ENCODE data around the gene DPH1. TPM values are rescaled to one million over a fixed set of nuclear protein-coding genes. Genes with fewer than 3 reads are reported as not detected.

DPH1 gene
- total RNA-seq, 1 donor: 28.8 TPM

DNA sequence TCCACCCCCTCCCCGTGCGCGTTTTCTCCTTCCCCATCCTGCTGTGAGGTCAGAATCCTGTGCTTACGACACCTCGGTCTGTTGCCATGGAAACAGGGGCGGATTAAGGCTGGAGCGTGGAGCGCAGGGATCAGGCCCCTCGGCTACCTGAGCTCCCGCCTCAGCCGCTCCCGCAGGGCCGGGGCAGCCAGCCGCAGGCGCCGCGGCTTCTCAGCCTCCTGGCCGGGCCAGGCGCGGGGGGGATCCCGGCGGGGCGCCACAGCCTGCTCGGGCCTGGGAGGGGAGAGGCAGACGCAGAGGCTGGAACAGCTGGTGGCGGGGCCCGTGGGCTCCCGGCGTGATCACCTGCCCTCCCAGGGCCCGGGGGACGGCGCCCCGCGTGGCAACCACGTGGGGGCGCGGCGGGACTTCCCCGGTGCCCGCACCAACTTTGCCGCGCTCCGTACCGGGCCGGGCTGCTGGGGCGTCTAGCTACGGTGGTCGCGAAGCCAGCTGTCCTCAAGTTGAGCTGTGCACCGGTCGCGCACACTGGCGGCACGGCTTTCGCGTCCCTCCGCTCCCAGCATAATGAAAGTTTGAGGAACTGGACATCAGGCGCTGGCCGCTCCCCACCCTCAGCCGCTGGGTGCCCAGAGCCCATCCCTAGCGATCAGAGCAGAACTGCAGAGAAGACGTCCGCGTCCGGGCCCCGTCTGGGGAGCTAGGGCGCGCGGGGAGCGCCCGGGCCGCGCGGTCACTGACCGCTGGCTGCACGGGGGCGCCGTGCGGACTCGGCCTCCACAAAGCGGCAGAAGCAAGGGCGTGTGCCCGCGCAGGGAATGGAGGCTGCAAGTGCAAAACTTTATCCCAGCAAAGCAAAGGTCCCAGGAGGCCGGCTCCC, 6.0 kb upstream of the DPH1 start:
- TF ChIP-seq, protein P1, sequence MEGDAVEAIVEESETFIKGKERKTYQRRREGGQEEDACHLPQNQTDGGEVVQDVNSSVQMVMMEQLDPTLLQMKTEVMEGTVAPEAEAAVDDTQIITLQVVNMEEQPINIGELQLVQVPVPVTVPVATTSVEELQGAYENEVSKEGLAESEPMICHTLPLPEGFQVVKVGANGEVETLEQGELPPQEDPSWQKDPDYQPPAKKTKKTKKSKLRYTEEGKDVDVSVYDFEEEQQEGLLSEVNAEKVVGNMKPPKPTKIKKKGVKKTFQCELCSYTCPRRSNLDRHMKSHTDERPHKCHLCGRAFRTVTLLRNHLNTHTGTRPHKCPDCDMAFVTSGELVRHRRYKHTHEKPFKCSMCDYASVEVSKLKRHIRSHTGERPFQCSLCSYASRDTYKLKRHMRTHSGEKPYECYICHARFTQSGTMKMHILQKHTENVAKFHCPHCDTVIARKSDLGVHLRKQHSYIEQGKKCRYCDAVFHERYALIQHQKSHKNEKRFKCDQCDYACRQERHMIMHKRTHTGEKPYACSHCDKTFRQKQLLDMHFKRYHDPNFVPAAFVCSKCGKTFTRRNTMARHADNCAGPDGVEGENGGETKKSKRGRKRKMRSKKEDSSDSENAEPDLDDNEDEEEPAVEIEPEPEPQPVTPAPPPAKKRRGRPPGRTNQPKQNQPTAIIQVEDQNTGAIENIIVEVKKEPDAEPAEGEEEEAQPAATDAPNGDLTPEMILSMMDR (IDR thresholded peaks at IDR 0.05; ENCODE audit: insufficient read depth, low read length): no peak
- peak overlapping the region; percentile 42 for H3K4me3 ChIP-seq (ENCODE audit: low read depth, low read length)
- peak; percentile 35 for DNase-seq (ENCODE audit: low read depth)

DNA sequence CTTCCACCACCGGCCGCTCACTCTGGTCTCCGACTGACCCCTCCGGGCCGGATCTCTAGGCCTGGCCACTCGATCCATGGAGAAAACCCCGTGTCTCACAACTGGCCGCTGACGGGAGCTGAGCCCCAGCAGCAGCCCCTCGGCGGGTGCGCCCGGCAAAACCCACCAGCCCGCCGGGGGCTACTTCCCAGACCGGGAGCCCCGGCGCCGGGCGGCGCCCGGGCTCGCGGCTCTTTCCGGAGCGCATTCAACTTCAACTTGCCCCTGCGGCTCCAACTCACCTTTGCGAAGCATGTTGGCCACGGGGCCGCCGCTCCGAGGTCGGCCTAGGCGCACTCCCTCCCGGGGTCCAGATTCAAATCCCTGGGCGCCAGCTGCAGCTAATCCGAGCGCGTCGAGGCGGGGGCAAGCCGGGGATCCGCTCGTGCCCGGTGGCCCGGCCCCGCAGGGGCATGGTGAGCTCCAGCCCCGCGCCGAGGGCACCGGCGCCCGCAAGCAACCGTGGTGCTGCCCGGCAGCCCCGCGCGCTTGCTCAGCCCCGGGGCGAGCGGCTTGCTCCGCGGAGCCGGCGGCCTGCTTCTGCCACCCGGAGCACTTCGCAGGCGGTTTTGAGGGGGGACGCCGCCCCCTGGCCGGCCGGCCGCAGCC, 5.3 kb upstream of the DPH1 start:
- TF ChIP-seq, protein P1 (IDR thresholded peaks at IDR 0.05; ENCODE audit: insufficient read depth, low read length): no peak
- no peak for DNase-seq (ENCODE audit: low read depth)
- peak overlapping the region; percentile 54 for H3K4me3 ChIP-seq (ENCODE audit: low read depth, low read length)

DNA sequence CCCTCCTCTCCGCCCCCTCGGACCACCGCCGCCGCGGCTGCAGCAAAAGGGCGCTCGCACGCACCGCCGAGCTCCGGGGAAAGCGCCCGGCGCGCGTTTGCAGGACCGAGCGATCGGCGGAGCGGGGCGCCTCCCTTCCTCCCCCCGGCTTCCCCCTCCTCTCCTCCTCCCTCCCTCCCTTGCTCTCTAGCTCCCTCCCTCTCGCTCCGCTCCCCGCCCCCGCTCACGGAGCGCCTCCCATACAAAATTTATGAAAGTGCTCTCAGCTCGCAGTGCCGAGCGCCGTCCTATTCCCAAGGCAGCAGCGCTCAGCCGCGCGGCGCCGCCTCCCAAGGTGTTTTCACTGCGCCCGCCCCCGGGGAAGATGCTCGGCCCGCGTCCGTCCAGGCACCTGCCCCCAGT, 4.7 kb upstream of the DPH1 start, which contains the start of gene RTN4RL1:
Gene RTN4RL1 (minus strand): TSS at position 115 of the 402 bp plus-strand sequence. CDS start 469 bp downstream, outside the sequence.
- peak; percentile 52 for DNase-seq (ENCODE audit: low read depth)
- peak within 1 kb of the TSS; percentile 54 for H3K4me3 ChIP-seq (ENCODE audit: low read depth, low read length)
- TF ChIP-seq, protein P1 (IDR thresholded peaks at IDR 0.05; ENCODE audit: insufficient read depth, low read length): no peak

DNA sequence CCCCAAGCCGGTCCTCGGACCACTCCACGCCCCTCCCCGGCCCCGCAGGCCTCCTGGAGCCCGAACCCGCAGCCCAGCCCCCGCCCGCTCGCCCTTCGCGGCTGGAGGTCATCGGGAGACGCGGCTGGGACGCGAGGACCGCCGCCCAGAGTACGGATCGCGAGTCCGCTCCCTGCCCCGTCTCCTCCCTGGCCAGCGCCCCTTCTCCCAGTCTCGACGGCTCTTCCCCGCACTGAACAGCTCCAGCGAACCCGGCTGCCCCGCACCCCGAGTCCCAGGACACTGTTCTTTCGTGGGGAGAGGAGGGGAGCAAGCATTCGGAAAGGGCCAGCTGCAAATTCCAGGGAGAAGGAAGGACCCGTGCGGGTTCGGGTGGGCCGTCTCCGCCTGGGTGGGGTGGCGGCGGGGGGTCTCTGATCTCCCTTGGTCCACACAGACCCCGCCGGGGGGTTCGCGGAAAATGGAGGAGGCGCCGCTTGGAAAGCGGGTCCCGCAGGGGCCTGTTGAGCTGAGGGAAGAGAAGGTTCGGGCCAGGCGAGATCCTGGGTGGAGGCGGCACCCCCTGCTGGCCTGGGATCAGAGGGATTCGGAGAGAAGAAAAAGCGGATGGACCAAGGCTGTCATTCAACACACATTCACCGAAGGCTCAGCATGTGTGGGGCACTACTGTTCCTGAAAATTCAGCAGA, 4.2 kb upstream of the DPH1 start:
- peak; percentile 59 for DNase-seq (ENCODE audit: low read depth)
- peak overlapping the region; percentile 54 for H3K4me3 ChIP-seq (ENCODE audit: low read depth, low read length)
- TF ChIP-seq, protein P1 (IDR thresholded peaks at IDR 0.05; ENCODE audit: insufficient read depth, low read length): peak; percentile 78

DNA sequence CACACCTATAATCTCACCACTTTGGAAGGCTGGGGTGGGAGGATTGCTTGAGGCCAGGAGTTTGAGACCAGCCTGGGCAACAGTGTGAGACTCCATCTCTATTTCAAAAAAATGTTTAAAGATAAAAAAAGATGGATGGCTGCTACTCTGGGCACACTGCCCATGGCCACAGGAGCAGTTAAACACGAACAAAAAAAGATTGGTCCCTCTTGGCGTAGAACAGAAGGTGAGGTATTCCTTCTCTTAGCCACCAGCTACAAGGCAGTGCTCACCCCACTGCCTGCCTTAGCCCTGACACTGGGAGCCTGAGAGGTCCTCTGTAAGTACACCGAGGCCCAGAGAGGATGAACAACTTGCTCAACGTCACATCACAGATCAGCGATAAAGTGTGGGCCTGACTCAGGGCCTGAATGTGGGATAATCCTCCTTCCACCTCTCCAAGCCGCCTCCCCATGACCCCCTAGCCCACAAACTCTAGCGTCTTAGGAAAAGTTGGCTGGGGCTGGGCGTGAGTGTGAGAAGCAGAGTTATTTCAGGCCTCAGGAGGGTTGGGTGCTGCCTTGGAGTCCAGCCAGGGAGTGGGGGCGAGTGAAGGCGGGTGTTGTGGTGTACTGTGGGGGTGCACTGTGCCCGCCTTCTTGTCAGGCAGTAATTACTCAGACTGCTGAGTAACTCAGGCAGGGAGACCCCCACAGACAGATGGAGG, 2.3 kb upstream of the DPH1 start:
- TF ChIP-seq, protein P1 (IDR thresholded peaks at IDR 0.05; ENCODE audit: insufficient read depth, low read length): no peak
- DNase-seq (ENCODE audit: low read depth): no peak
- H3K4me3 ChIP-seq (ENCODE audit: low read depth, low read length): no peak overlapping the region

DNA sequence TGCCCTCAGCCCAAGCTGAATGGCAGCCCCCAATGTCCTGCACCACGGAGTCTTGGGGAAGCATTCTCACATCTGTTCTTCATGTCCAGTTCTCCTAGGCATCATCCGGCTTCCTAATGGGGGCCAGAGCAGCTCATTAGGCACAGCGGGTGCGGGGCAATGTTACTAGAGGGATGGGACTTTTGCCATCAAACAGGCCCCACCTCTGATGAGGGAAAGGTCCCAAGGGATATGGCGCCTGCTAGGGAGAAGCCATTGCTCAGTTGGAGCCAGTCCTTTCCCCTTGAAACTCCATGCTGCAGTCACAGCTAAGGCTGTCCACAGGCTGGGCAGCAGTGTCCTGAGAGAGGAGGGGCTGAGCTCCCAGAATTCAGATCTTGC, 1.7 kb upstream of the DPH1 start:
- no peak for DNase-seq (ENCODE audit: low read depth)
- no peak overlapping the region for H3K4me3 ChIP-seq (ENCODE audit: low read depth, low read length)
- TF ChIP-seq, protein P1 (IDR thresholded peaks at IDR 0.05; ENCODE audit: insufficient read depth, low read length): no peak

Measured in fibroblast of the aortic adventitia (primary cell).